HUDEP-2 (cell line): ENCODE results near the gene AUTS2.
"Not testable (repeated sequence)": the region's sequence is repeated elsewhere in the genome, so short reads cannot be mapped to it uniquely, and the experiment has no call there.

Source experiments
- DNase-seq, 76 experiments: peaks; one replicate each; lab custom pipeline; 2025; ENCODE audit not compliant: unreplicated experiment in 76 of 76; lab: John Stamatoyannopoulos, UW

The AUTS2 gene

DNA sequence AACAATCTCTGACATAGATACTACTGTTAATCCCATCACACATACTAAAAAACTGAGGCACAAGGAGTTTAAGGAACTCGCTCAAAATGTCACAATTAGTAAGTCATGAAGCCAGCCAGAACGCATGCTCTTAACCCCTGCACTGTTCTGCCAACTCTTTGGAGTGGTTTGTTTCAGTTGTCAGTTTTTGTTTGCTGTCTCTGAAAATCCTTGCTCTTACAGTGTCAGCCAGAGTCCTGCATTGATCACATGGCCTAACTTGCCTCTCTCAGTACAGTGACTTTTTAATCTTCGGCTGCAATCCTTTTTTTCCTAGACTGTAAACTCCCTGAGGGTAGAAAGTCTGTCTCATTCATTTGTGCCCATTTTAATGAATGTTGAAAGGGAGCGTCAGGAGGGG is 753.8 kb downstream of the AUTS2 start:
- DNase-seq: no peak

GRCh38 chr7:70352906-70353305 is 754.6 kb downstream of the AUTS2 start:
- no peak for DNase-seq

- no peak for DNase-seq
These were observed 755.2 kb downstream of the AUTS2 start for GRCh38 chr7:70353330-70353945.

DNA sequence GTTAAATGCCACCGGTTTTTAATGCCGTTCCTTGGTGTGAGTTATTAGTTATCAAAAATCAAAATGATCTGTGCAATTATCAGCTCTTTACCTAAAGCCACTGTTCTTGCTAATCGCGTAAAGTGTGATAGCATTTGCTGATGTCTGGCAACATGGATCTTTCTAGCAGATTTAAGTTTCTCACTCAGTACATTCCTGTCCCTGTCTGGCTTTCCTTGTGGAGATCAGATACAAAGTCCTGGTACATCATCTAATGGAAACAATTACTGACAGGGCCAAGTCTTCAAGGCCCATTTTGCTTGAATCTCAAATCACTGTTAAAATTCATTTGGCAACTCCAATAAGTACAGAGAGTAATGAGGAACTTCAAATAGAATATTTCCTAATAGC is 755.7 kb downstream of the AUTS2 start:
- DNase-seq: no peak

DNA sequence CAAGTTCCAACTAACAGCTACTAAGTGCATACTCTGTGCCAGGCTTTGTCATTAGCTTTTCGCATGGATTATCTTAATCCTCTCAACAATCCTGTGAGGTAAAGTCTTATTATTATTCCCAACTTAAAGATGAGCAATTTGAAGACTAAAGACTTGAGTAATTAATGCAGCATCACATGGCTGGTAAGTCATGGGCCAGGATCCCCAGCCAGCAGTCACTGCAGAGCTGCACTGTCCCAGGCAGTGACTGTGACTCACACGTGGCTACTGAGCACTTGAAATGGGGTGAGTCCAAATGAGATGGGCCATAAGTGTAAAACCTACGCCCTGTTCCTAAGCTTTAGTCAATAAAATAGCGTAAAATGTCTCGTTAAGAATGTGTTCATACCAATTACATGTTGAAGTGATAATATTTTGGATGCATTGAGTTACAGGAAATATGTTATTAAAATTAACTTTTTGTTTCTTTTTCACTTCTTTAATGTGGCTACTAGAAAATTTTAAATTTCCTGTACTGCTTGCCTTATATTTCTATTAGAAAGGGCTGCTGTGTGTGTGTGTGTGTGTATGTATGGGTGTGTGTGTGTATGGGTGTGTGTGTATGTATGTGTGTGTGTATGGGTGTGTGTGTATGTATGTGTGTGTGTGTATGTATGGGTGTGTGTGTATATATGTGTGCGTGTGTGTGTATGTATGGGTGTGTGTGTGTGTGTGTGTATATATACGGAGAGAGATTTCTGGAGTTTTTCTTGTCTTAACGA is 756.3 kb downstream of the AUTS2 start:
- no peak for DNase-seq

GRCh38 chr7:70355198-70356020 is 757.1 kb downstream of the AUTS2 start:
- no peak for DNase-seq

DNA sequence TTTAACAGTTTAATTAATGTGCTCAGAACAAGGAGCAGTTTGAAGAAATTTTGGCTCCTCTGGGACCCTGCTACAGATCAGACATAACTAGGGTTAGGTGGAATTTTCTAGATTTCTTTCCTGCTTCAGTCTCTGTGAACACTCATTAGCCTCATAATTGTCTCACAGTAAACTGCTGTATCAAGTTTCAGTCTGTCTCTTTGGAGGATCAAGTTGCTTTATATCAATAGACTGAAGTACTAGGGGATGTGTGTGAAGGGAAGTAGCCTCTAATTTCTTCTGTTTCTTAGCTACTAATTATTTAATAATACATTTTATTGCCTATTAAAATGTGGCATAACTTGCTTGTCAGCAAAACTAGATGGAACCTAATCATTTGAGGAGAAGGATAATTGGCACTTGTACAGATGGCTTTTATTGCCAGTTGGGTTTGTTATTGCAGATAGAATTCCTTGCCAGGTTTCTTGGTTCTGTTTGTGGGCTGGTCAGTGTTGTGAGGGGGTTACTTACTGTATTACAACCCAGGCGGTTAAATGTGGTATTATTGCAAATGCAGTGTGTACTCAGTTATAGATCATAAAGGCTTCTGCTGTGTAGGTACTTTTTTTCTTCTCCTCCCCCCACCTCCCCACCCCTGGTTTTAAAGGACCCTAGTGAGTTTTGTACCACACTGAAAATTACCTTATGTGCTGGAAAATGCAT is 758.0 kb downstream of the AUTS2 start:
- no peak for DNase-seq

- no peak for DNase-seq
These were observed 758.6 kb downstream of the AUTS2 start for GRCh38 chr7:70356787-70357328.

- DNase-seq: no peak
These were observed 762.3 kb downstream of the AUTS2 start for GRCh38 chr7:70360557-70360956.

DNA sequence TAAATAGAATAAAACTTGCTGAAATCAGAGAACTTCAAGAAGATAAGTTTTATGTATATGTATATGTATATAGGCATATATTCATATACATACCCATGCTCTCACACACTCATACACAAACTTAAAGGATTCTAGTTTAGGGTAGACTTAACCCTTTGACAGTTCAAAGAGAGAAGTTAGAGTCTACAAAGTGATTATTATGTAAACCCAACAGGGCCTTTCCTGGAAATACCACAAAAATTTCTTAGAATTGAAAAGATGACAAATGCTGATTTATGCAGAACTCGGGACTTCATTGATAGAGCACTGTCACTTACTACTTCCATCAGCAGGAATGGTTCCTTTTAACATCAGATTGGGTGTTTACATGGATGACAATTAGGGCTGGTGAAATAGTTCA is 763.5 kb downstream of the AUTS2 start:
- DNase-seq: no peak

GRCh38 chr7:70364393-70364792 is 766.1 kb downstream of the AUTS2 start:
- DNase-seq: not testable (repeated sequence)

DNA sequence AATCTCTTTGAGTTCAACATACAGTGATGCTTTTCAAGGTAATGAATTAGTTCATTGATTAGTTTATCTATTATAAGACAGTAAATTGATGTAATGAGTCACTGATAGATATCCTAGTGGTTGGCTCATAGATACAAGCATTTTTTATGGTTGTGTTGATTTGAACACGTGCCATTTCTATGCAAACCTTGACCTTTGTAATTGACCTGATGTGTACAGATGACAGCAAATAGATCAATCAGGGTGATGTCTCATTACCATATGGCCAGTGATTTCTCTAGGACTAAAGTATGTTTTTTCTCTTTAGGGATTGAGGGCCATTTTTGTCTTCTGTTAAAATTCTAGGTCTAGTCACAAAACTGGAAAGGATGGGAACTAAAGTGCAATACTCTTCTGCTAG is 773.4 kb downstream of the AUTS2 start:
- no peak for DNase-seq

DNA sequence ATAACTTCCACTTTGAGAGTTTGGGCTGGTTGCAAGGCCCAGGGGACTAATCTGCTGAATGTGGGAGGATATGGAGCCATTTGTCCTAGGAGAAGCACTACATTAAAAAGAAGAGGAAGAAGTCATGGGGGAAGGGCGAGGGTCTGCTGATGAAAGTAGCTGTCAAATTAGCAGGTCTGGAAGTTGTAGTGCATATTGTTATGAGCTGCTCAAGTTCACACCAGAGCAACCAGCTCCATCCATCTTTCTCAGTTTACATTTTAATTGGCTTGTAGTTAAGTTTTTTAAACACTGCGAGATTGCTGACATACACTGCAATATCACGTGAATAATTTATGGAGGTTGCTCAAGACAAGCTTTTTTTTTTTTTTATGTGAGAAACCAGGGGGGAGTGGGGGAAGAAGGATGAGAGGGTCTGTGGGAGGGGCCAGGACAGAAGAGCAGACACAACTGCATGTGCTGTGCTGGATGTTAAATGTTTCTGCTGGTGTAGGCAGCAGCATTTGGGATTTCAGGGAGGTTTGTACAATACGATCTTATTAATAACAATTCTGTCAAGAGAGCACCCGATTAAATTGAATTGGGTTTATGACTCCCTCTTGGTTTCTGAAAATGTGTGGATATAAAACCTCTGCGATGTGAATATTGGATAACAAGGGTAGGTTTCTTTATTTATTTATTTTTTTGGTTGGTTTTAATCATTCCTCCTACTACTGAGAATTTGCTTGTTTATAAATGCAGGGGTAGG is 774.7 kb downstream of the AUTS2 start:
- no peak for DNase-seq

DNA sequence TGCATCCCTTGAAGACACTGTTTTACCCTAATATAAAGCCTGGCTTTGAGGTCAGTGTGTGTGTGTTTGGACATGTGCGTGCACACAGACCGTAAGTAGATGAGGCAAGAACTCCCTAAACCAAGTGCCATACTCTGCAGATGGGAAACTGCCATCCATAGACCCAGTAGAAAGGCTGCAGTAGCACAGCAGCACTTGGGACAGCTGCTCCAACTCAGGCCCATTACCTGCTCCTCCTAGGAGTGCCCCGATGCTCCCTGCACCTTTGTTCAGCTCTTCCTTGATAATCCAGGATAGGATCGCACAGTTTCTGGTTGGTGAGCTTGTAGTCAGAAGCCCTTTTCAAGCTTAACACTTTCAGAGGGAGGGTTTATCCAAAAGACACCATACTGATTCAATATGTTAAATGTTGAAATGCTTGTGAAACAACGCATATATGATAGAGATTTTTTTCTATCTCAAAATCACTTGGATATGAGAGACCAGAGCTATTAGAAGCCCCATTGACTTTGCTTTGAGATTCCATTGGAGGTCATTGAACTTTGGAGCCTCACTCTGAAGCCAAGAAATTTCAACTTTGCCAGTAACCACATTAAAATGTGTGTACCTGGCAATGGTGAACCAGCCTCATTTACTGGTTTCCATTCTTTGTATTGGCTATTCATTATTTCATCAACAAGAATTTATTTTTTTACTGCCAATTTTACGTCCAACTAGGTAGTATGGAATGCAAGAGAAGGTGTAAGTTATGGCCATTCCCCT is 776.7 kb downstream of the AUTS2 start:
- DNase-seq: no peak

- DNase-seq: no peak
These were observed 778.3 kb downstream of the AUTS2 start for GRCh38 chr7:70376561-70377031.

- no peak for DNase-seq
These were observed 779.7 kb downstream of the AUTS2 start for GRCh38 chr7:70377957-70378356.

DNA sequence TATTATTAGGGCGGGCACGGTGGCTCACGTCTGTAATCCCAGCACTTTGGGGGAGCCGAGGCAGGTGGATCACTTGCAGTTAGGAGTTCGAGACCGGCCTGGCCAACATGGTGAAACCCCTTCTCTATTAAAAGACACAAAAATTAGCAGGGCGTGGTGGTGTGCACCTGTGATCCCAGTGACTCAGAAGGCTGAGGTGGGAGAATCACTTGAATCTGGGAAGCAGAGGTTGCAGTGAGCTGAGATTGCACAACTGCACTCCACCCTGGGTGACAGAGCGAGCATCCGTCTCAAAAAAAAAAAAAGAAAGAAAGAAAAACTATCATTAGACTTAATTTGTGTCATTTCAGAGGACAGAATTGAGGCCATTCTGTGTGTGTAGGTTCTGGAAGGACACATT is 780.9 kb downstream of the AUTS2 start:
- no peak for DNase-seq

DNA sequence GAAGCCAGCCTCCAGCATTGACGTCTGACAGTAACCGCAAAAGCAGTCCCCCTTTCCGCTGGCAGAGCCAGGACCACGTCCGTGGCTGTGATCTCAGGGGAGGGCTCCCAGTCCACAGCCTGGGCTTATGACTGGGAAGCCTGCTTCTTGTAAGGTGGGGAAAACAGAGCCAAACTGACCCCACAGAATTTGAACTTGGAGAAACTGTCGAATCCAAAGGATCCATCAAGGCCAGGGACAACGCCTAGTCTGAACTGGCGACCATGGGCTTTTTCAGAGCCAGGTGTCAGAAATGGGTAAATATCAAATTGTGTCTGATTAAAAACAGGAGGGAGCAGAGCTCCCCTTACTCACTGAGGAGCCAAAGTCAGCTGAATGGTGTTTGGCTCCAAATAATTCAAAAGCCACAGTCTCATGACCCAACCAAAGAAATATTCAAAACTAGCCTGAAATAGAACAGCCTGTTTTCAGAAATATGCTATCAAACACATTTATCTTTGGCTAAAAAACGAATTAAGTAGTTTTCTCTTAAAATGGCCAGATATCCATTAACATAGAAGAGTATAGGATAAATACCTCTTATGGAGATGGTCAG is 782.2 kb downstream of the AUTS2 start:
- no peak for DNase-seq
